SK-N-SH (cell line): ENCODE measurements around the gene ACTL7A. TPM values are rescaled to one million over a fixed set of nuclear protein-coding genes. Genes with fewer than 3 reads are reported as not detected.

Source experiments
- CTCF ChIA-PET: fragments of 300-600, 350-600 bp; formaldehyde crosslinking; extraction: SDS; loops from one replicate; lab custom pipeline; 2021; lab: Yijun Ruan, JAX
- POLR2A ChIA-PET: fragments of 350-600 bp; sonication (Branson Sonifier 250); formaldehyde crosslinking; extraction: SDS; loops from one replicate; lab custom pipeline; 2020; ENCODE audit warnings: antibody characterized with exemption, inconsistent platforms; lab: Yijun Ruan, JAX
- DNase-seq: peaks from one replicate; pipeline ENCODE4 v3.0.0; 2012
- H2AFZ ChIP-seq: fragments of 200-600 bp; sonication (generic); 2 replicates; pipeline ENCODE4 v1.8.1; 2016; ENCODE audit warnings: antibody characterized with exemption, mild to moderate bottlenecking, low read depth
- H3F3A ChIP-seq: fragments of 200-600 bp; sonication (generic); replicated peaks from 2 replicates; pipeline ENCODE3; 2016; ENCODE audit warnings: antibody characterized with exemption, mild to moderate bottlenecking; ENCODE audit not compliant: insufficient read depth
- H3K27ac ChIP-seq, 2 experiments: fragments of 200-500 bp in 1 of 2; fragments of 200-600 bp in 1 of 2; sonication (Bioruptor generic) in 1 of 2; sonication (generic), shearing (Covaris generic) in 1 of 2; 2 replicates each; pipeline versions ENCODE4 v1.5.1 to v1.6.1; 2014 to 2016; ENCODE audit warnings: low read depth in 2 of 2, inconsistent platforms in 1 of 2, low read length in 1 of 2, mild to moderate bottlenecking in 1 of 2, mixed read lengths in 1 of 2
- H3K27me3 ChIP-seq: fragments of 200-600 bp; sonication (generic), shearing (Covaris generic); 2 replicates; pipeline ENCODE4 v1.6.1; 2016; ENCODE audit warnings: mixed run types; ENCODE audit not compliant: insufficient read depth
- H3K36me3 ChIP-seq, 2 experiments: fragments of 200-500 bp in 1 of 2; fragments of 200-600 bp in 1 of 2; sonication (Bioruptor generic) in 1 of 2; sonication (generic) in 1 of 2; replicated peaks in 1 of 2; 2 replicates each; pipeline versions ENCODE3 to v1.5.1; 2014 to 2016; ENCODE audit warnings: low read length in 1 of 2, mild to moderate bottlenecking in 1 of 2; ENCODE audit not compliant: insufficient read depth in 2 of 2, control insufficient read depth in 1 of 2
- H3K4me1 ChIP-seq, 2 experiments: fragments of 200-500 bp in 1 of 2; fragments of 200-600 bp in 1 of 2; sonication (Bioruptor generic) in 1 of 2; sonication (generic), shearing (Covaris generic) in 1 of 2; 2 replicates each; pipeline versions ENCODE4 v1.5.1 to v1.6.1; 2014 to 2016; ENCODE audit warnings: low read depth in 1 of 2, low read length in 1 of 2, mixed run types in 1 of 2; ENCODE audit not compliant: insufficient read depth in 2 of 2, control insufficient read depth in 1 of 2
- H3K4me2 ChIP-seq: fragments of 200-600 bp; sonication (generic), shearing (Covaris generic); 2 replicates; pipeline ENCODE4 v1.6.1; 2017; ENCODE audit warnings: mixed run types
- H3K4me3 ChIP-seq, 2 experiments: fragments of 200-500 bp in 1 of 2; fragments of 200-600 bp in 1 of 2; sonication (Bioruptor generic) in 1 of 2; sonication (generic), shearing (Covaris generic) in 1 of 2; 2 replicates each; pipeline versions ENCODE4 v1.5.1 to v1.8.1; 2014 to 2016; ENCODE audit warnings: low read depth in 2 of 2, inconsistent platforms in 1 of 2, low read length in 1 of 2, mild to moderate bottlenecking in 1 of 2, mixed read lengths in 1 of 2, moderate library complexity in 1 of 2
- H3K79me2 ChIP-seq: fragments of 200-600 bp; sonication (generic); 2 replicates; pipeline ENCODE4 v1.8.1; 2017; ENCODE audit warnings: mild to moderate bottlenecking; ENCODE audit not compliant: insufficient read depth
- H3K9ac ChIP-seq: fragments of 200-600 bp; sonication (generic); 2 replicates; pipeline ENCODE4 v1.6.1; 2017; ENCODE audit warnings: mixed run types
- H3K9me2 ChIP-seq: fragments of 200-600 bp; sonication (generic); 2 replicates; pipeline ENCODE4 v1.6.1; 2017; ENCODE audit warnings: mixed run types
- H3K9me3 ChIP-seq: fragments of 200-600 bp; sonication (generic); 2 replicates; pipeline ENCODE4 v1.6.1; 2017; ENCODE audit warnings: mixed run types, mild to moderate bottlenecking, moderate library complexity
- H4K20me1 ChIP-seq: fragments of 200-600 bp; sonication (generic); 2 replicates; pipeline ENCODE4 v1.6.1; 2017; ENCODE audit warnings: mild to moderate bottlenecking, mixed run types; ENCODE audit not compliant: insufficient read depth
- CTCF ChIP-seq: fragments of 200-600 bp; sonication (generic); IDR thresholded peaks from 2 replicates; pipeline ENCODE4 v1.6.1; 2017; ENCODE audit warnings: antibody characterized with exemption, mild to moderate bottlenecking, moderate library complexity
- EP300 ChIP-seq, 2 experiments: IDR thresholded peaks; 2 replicates each; pipeline versions ENCODE4 v1.4.0 to v1.6.1; 2012; ENCODE audit warnings: borderline replicate concordance in 1 of 2, low read depth in 1 of 2, low read length in 1 of 2
- EZH2phosphoT487 ChIP-seq: fragments of 200-600 bp; sonication (generic); IDR thresholded peaks from 2 replicates; pipeline ENCODE4 v1.6.1; 2017; ENCODE audit warnings: low read depth, mixed run types, mild to moderate bottlenecking, antibody characterized with exemption, moderate library complexity, borderline replicate concordance
- FOSL2 ChIP-seq: IDR thresholded peaks from 2 replicates; pipeline ENCODE4 v1.4.0; 2012; ENCODE audit warnings: low read depth, mild to moderate bottlenecking, moderate library complexity, borderline replicate concordance
- GABPA ChIP-seq: IDR thresholded peaks from 2 replicates; pipeline ENCODE4 v1.4.0; 2012; ENCODE audit warnings: low read depth, mild to moderate bottlenecking
- GATA2 ChIP-seq: sonication (generic); formaldehyde crosslinking; IDR thresholded peaks from 2 replicates; pipeline ENCODE4 v1.5.0; 2020; ENCODE audit warnings: mild to moderate bottlenecking, missing genetic modification reagents
- JUND ChIP-seq: IDR thresholded peaks from 2 replicates; pipeline ENCODE4 v1.4.0; 2012
- MAX ChIP-seq: IDR thresholded peaks from 2 replicates; pipeline ENCODE4 v1.4.0; 2012; ENCODE audit warnings: low read depth
- MXI1 ChIP-seq: IDR thresholded peaks from 2 replicates; pipeline ENCODE4 v1.6.1; 2012; ENCODE audit warnings: mild to moderate bottlenecking, low read depth, low read length, improper control_type of control experiment
- NFIC ChIP-seq: IDR thresholded peaks from 2 replicates; pipeline ENCODE4 v1.4.0; 2012; ENCODE audit warnings: borderline replicate concordance
- POLR2AphosphoS5 ChIP-seq: IDR thresholded peaks from 2 replicates; pipeline ENCODE4 v1.6.1; 2012; ENCODE audit warnings: low read depth, low read length
- RAD21 ChIP-seq: IDR thresholded peaks from 2 replicates; pipeline ENCODE4 v1.6.1; 2012; ENCODE audit warnings: mild to moderate bottlenecking, low read length
- REST ChIP-seq: IDR thresholded peaks from 2 replicates; pipeline ENCODE4 v1.6.1; 2012; ENCODE audit warnings: mild to moderate bottlenecking, low read depth, low read length, moderate library complexity
- RFX5 ChIP-seq: IDR thresholded peaks from 2 replicates; pipeline ENCODE4 v1.6.1; 2012; ENCODE audit warnings: mild to moderate bottlenecking, improper control_type of control experiment, low read length
- RXRA ChIP-seq: IDR thresholded peaks from 2 replicates; pipeline ENCODE4 v1.4.0; 2012; ENCODE audit warnings: low read depth, mild to moderate bottlenecking, borderline replicate concordance
- SIN3A ChIP-seq: IDR thresholded peaks from 2 replicates; pipeline ENCODE4 v1.6.1; 2012; ENCODE audit warnings: low read depth, mild to moderate bottlenecking, low read length, moderate library complexity, borderline replicate concordance
- SMC3 ChIP-seq: IDR thresholded peaks from 2 replicates; pipeline ENCODE4 v1.6.1; 2012; ENCODE audit warnings: low read depth, low read length, improper control_type of control experiment
- TEAD4 ChIP-seq: IDR thresholded peaks from 2 replicates; pipeline ENCODE4 v1.4.0; 2012; ENCODE audit warnings: mild to moderate bottlenecking, borderline replicate concordance; ENCODE audit not compliant: insufficient read depth
- USF1 ChIP-seq: IDR thresholded peaks from 2 replicates; pipeline ENCODE4 v1.4.0; 2012; ENCODE audit warnings: low read depth, borderline replicate concordance
- USF2 ChIP-seq: fragments of 150-350 bp; IDR thresholded peaks from 2 replicates; pipeline ENCODE4 v1.6.1; 2017; ENCODE audit warnings: antibody characterized with exemption, low read length, low read depth, borderline replicate concordance
- YY1 ChIP-seq: IDR thresholded peaks from 2 replicates; pipeline ENCODE4 v1.4.0; 2012; ENCODE audit warnings: low read depth, mild to moderate bottlenecking
- WGBS: methylation state at CpG from one replicate; pipeline ENCODE4 v1.1.6; 2017; ENCODE audit warnings: low lambda C conversion rate; 5-methylcytosine and 5-hydroxymethylcytosine counted together
- polyA plus RNA-seq, 3 experiments: library from polyadenylated mRNA; depleted of rRNA; stranded (reverse); fragments of >200 nt; gene quantifications; 2 replicates each; pipeline ENCODE4 v1.2.3, GENCODE V29; 2012

The ACTL7A gene
- polyA plus RNA-seq, 1 of the 3 experiments (the other 2 are of a cell fraction), result not detected

GRCh38 chr9:108874058-108874788 is 12.2 kb downstream of the ACTL7A start (continued):
- no peak for TF ChIP-seq USF2
- no peak for TF ChIP-seq MXI1
- TF ChIP-seq YY1, result no peak
- no peak for TF ChIP-seq SIN3A
- no peak for TF ChIP-seq RXRA

GRCh38 chr9:108876425-108876824 is 14.4 kb downstream of the ACTL7A start:
- Histone ChIP-seq H3K27me3 (no peaks in the 10 kb centered on the region), H4K20me1 (no peaks in the 10 kb centered on the region), H3K4me2 (no peak overlapping the region), H2AFZ (no peak overlapping the region), H3K79me2 (no peaks in the 10 kb centered on the region), H3K27ac (no peak overlapping the region), H3K36me3 (peaks cover 66 to 81% of the 10 kb centered on the region in 2 experiments), H3K9me3 (no peaks in the 10 kb centered on the region), H3K4me3 (no peak overlapping the region), H3K9ac (no peak overlapping the region), H3F3A (no peaks in the 10 kb centered on the region), H3K4me1 (no peaks in the 10 kb centered on the region), H3K9me2 (no peaks in the 10 kb centered on the region)
- CTCF ChIA-PET, result interaction anchor here (1.9 kb wide), 1 partner anchor 16 kb away, joined by 5 read pairs; no protein-coding TSS in a partner anchor
- POLR2A ChIA-PET, result no interaction called here
- TF ChIP-seq MAX (no peak), GATA2 (CRISPR knock-in tag) (no peak), EZH2phosphoT487 (no peak), USF2 (no peak), CTCF (no peak), RAD21 (no peak), JUND (no peak), USF1 (no peak), NFIC (no peak), MXI1 (no peak), SMC3 (no peak), YY1 (no peak), REST (no peak), SIN3A (no peak), FOSL2 (no peak), GABPA (no peak), RFX5 (no peak), POLR2AphosphoS5 (no peak), TEAD4 (no peak), EP300 (IDR thresholded peaks at IDR 0.05; ENCODE audit: borderline replicate concordance in 1 of 2, low read depth in 1 of 2, low read length in 1 of 2) (no peak)
- DNase-seq, result no peak
- 97% methylated on average over 5 of the region's 5 CpGs for WGBS
